ENCODE data around the gene GFOD1. TPM values are rescaled to one million over a fixed set of nuclear protein-coding genes. Genes with fewer than 3 reads are reported as not detected.

GFOD1 gene
- polyA plus RNA-seq, 2 of the 4 experiments (the other 2 are of a cell fraction), result 2.7 to 3.5 TPM

- WGBS (ENCODE audit: missing lambda C conversion rate), result 93% methylated on average over 1 of the region's 1 CpG
- H3K27ac ChIP-seq, result peak overlapping the region; percentile 94 to 97
- ChIA-PET POLR2A (no interaction called here), CTCF (interaction anchor here (1.5 kb wide), 1 partner anchor 23 kb away, joined by 5 read pairs; no protein-coding TSS in a partner anchor)
- TF ChIP-seq RARB (CRISPR knock-in tag; IDR thresholded peaks at IDR 0.05), result no peak
- no peak for TF ChIP-seq ESRRA (IDR thresholded peaks at IDR 0.05; ENCODE audit: borderline replicate concordance, low read length)
- TF ChIP-seq CHD2 (IDR thresholded peaks at IDR 0.05; ENCODE audit: low read length, partially characterized antibody), result no peak
- peaks cover 78% of the 10 kb centered on the region for H3K4me1 ChIP-seq
- ATAC-seq (no peak), FAIRE-seq (no peak), DNase-seq (ENCODE audit: low read depth in 1 of 2, low spot score in 1 of 2) (no peak)
- peak overlapping the region; percentile 51 for H3K4me2 ChIP-seq
- no peak overlapping the region for H3K4me3 ChIP-seq
- no peaks in the 10 kb centered on the region for H3K9me3 ChIP-seq
Measured at GRCh38 chr6:13308332-13308731, 179.1 kb downstream of the GFOD1 start.

Other genes with a start within 250 kb of the GFOD1 start
- 55.9 and 78.3 TPM in 2 replicates for gene TBC1D7, start 159.1 kb downstream of the GFOD1 start, polyA plus RNA-seq (2011; rRNA removed)
- 25.2 to 34.6 TPM (median 28.2 TPM) in 3 replicates for gene TBC1D7, start 159.1 kb downstream of the GFOD1 start, polyA plus RNA-seq (2017; fragmentation: RNase III; extraction: RNeasy Plus Mini Kit Qiagen cat#74134 plus additional on column Dnase treatment)
- gene SIRT5, start 87.0 kb upstream of the GFOD1 start, polyA plus RNA-seq (2011; rRNA removed), result 7.1 and 7.8 TPM in 2 replicates
- 4.9 to 6.0 TPM (median 5.1 TPM) in 3 replicates for gene SIRT5, start 87.0 kb upstream of the GFOD1 start, polyA plus RNA-seq (2017; fragmentation: RNase III; extraction: RNeasy Plus Mini Kit Qiagen cat#74134 plus additional on column Dnase treatment)
- 41.2 and 75.1 TPM in 2 replicates for gene NOL7, start 127.7 kb upstream of the GFOD1 start, polyA plus RNA-seq (2011; rRNA removed)
- 82.7 to 90.7 TPM (median 85.9 TPM) in 3 replicates for gene NOL7, start 127.7 kb upstream of the GFOD1 start, polyA plus RNA-seq (2017; fragmentation: RNase III; extraction: RNeasy Plus Mini Kit Qiagen cat#74134 plus additional on column Dnase treatment)
- 15.7 and 20.3 TPM in 2 replicates for gene RANBP9, start 224.2 kb upstream of the GFOD1 start, polyA plus RNA-seq (2011; rRNA removed)
- gene RANBP9, start 224.2 kb upstream of the GFOD1 start, polyA plus RNA-seq (2017; fragmentation: RNase III; extraction: RNeasy Plus Mini Kit Qiagen cat#74134 plus additional on column Dnase treatment), result 13.7 to 15.2 TPM (median 14.3 TPM) in 3 replicates

Data from A549 (cell line).